GM23338 (cell line): ENCODE measurements around the gene IER5L. TPM values are rescaled to one million over a fixed set of nuclear protein-coding genes. Genes with fewer than 3 reads are reported as not detected.

Source experiments
- ATAC-seq: fragments of 200-7000 bp; cut with Tn5 transposase; 3 replicates; pipeline ENCODE4 v1.9.1; 2020
- DNase-seq: peaks from one replicate; pipeline ENCODE4 v3.0.0-alpha.2; 2015; ENCODE audit warnings: low spot score
- H2AFZ ChIP-seq: fragments of 200-600 bp; sonication (generic); 2 replicates; pipeline ENCODE4 v1.8.0; 2016; ENCODE audit warnings: antibody characterized with exemption, mild to moderate bottlenecking, moderate library complexity
- H3F3A ChIP-seq: fragments of 200-600 bp; sonication (generic); replicated peaks from 2 replicates; pipeline ENCODE4 v1.8.0; 2017; ENCODE audit warnings: antibody characterized with exemption, mixed run types, low read depth
- H3K27ac ChIP-seq: fragments of 200-600 bp; sonication (generic); 2 replicates; pipeline ENCODE4 v1.6.1; 2016; ENCODE audit warnings: low read depth
- H3K27me3 ChIP-seq: fragments of 200-600 bp; sonication (generic); 2 replicates; pipeline ENCODE4 v1.8.0; 2016; ENCODE audit warnings: mild to moderate bottlenecking, mixed run types, moderate library complexity; ENCODE audit not compliant: insufficient read depth
- H3K36me3 ChIP-seq: fragments of 200-600 bp; sonication (generic); 2 replicates; pipeline ENCODE4 v1.8.0; 2016; ENCODE audit warnings: mild to moderate bottlenecking; ENCODE audit not compliant: insufficient read depth
- H3K4me1 ChIP-seq: fragments of 200-600 bp; sonication (generic); 2 replicates; pipeline ENCODE4 v1.8.0; 2016; ENCODE audit warnings: mild to moderate bottlenecking, moderate library complexity; ENCODE audit not compliant: insufficient read depth
- H3K4me2 ChIP-seq: fragments of 200-600 bp; sonication (generic); 2 replicates; pipeline ENCODE4 v1.7.1; 2017; ENCODE audit warnings: mixed run types
- H3K4me3 ChIP-seq: fragments of 200-600 bp; sonication (generic); 2 replicates; pipeline ENCODE4 v1.6.1; 2016; ENCODE audit warnings: mixed run types
- H3K79me2 ChIP-seq: fragments of 200-600 bp; sonication (generic); replicated peaks from 2 replicates; pipeline ENCODE4 v1.8.0; 2017; ENCODE audit warnings: mild to moderate bottlenecking; ENCODE audit not compliant: insufficient read depth
- H3K9me2 ChIP-seq: fragments of 200-600 bp; sonication (generic); 2 replicates; pipeline ENCODE4 v1.8.0; 2017; ENCODE audit not compliant: insufficient read depth
- H4K20me1 ChIP-seq: fragments of 200-600 bp; sonication (generic); replicated peaks from 2 replicates; pipeline ENCODE4 v1.8.0; 2017; ENCODE audit warnings: mild to moderate bottlenecking; ENCODE audit not compliant: insufficient read depth
- H3K27ac Mint-ChIP-seq: 2 replicates; pipeline ENCODE4 v1.8.0; 2020; ENCODE audit warnings: inconsistent platforms, mild to moderate bottlenecking, moderate library complexity, mixed read lengths
- H3K27me3 Mint-ChIP-seq: 3 replicates; pipeline ENCODE4 v1.8.0; 2022; ENCODE audit warnings: low read depth, mild to moderate bottlenecking, moderate library complexity, mixed read lengths, inconsistent platforms; ENCODE audit not compliant: insufficient read depth, poor library complexity
- H3K36me3 Mint-ChIP-seq: 3 replicates; pipeline ENCODE4 v1.8.0; 2021; ENCODE audit warnings: low read depth, mild to moderate bottlenecking, inconsistent platforms, moderate library complexity, mixed read lengths
- H3K4me1 Mint-ChIP-seq: 3 replicates; pipeline ENCODE4 v1.8.0; 2020; ENCODE audit warnings: mild to moderate bottlenecking, inconsistent platforms, mixed read lengths
- H3K4me3 Mint-ChIP-seq: 3 replicates; pipeline ENCODE4 v1.8.0; 2021; ENCODE audit warnings: moderate library complexity, mild to moderate bottlenecking, inconsistent platforms, mixed read lengths
- H3K9me3 Mint-ChIP-seq: 3 replicates; pipeline ENCODE4 v1.8.0; 2020; ENCODE audit warnings: moderate library complexity, mild to moderate bottlenecking, inconsistent platforms, mixed read lengths
- CTCF ChIP-seq, 2 experiments: fragments of 200-600 bp in 1 of 2; sonication (generic) in 1 of 2; conservative IDR thresholded peaks; 2 replicates each; pipeline versions ENCODE4 v1.5.1 to v1.6.1; 2016 to 2017; ENCODE audit warnings: antibody characterized with exemption in 2 of 2, low read depth in 2 of 2, mild to moderate bottlenecking in 2 of 2, moderate library complexity in 1 of 2
- EZH2phosphoT487 ChIP-seq: fragments of 200-600 bp; sonication (generic); IDR thresholded peaks from one replicate; pipeline ENCODE4 v1.8.1; 2018; ENCODE audit warnings: antibody characterized with exemption; ENCODE audit not compliant: unreplicated experiment
- JUNB ChIP-seq: IDR thresholded peaks from one replicate; pipeline ENCODE4 v1.6.1; 2016; ENCODE audit warnings: antibody characterized with exemption; ENCODE audit not compliant: unreplicated experiment
- NANOG ChIP-seq: IDR thresholded peaks from 2 replicates; pipeline ENCODE4 v1.6.1; 2016; ENCODE audit warnings: antibody characterized with exemption, borderline replicate concordance
- POLR2AphosphoS5 ChIP-seq: IDR thresholded peaks from 2 replicates; pipeline ENCODE4 v1.6.1; 2016; ENCODE audit warnings: antibody characterized with exemption, low read depth
- REST ChIP-seq: IDR thresholded peaks from one replicate; pipeline ENCODE4 v1.6.1; 2018; ENCODE audit warnings: antibody characterized with exemption; ENCODE audit not compliant: unreplicated experiment
- STAT1 ChIP-seq: IDR thresholded peaks from one replicate; pipeline ENCODE4 v1.6.1; 2016; ENCODE audit warnings: antibody characterized with exemption; ENCODE audit not compliant: unreplicated experiment
- ZNF114 ChIP-seq: fragments of 250-450 bp; sonication (Bioruptor Pico); IDR thresholded peaks from 2 replicates; pipeline ENCODE4 v1.5.0; 2020; ENCODE audit warnings: mild to moderate bottlenecking, moderate library complexity
- polyA plus RNA-seq: library from polyadenylated mRNA; unstranded; fragments of >200 nt; fragmentation: Nextera tagmentation; extraction: Ambion mirVana; gene quantifications from 2 replicates; pipeline ENCODE4 v1.2.1, GENCODE V29; 2016
- total RNA-seq: library from RNA; depleted of rRNA; stranded (reverse); fragments of >200 nt; shearing (Covaris generic); gene quantifications from 2 replicates; pipeline ENCODE4 v1.2.3, GENCODE V29; 2014
- TF ChIP-seq, protein P1 (sequence below): IDR thresholded peaks from 2 replicates; pipeline ENCODE4 v1.6.1; 2016; ENCODE audit warnings: antibody characterized with exemption
- TF ChIP-seq, protein P2 (sequence below): fragments of 250-450 bp; sonication (Bioruptor Pico); IDR thresholded peaks from 2 replicates; pipeline ENCODE4 v1.5.0; 2020; ENCODE audit warnings: mild to moderate bottlenecking, moderate library complexity

The IER5L gene
- total and polyA plus RNA-seq, 2 experiments from 2014 or later: 0.19 to 0.90 TPM

DNA sequence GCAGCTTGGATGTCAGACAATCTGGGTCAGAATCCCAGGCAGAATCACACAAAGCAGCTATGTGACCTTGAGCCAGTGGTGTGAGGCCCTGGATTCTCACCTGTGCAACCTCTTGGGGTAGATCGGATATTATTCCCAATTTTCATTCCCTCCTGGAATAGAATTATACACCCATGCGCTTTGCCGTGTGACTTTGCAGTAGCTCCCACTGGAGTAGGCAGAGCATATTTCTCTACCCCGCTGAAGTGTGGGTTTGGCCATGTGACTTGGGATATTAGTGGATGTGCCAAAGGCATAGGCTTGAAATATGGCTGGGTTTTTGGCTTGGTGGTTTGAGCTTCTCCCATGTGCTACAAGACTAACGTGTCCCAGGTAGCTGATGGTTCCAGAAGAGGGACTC is 35.5 kb upstream of the IER5L start:
- Histone ChIP-seq H3K79me2 (peaks cover 29% of the 10 kb centered on the region), H2AFZ (no peak overlapping the region), H3K27ac (no peak overlapping the region), H3K36me3 (no peaks in the 10 kb centered on the region), H3K4me2 (no peak overlapping the region), H3K4me1 (peaks cover 15% of the 10 kb centered on the region), H3K27me3 (no peaks in the 10 kb centered on the region), H3F3A (no peaks in the 10 kb centered on the region; the same call in 1 of the 2 replicates), H3K4me3 (no peak overlapping the region), H4K20me1 (peaks cover 6% of the 10 kb centered on the region), H3K9me2 (no peaks in the 10 kb centered on the region)
- Mint-ChIP-seq H3K9me3 (no peaks in the 10 kb centered on the region), H3K27me3 (peaks cover 17% of the 10 kb centered on the region), H3K4me1 (peaks cover 27% of the 10 kb centered on the region), H3K27ac (no peak overlapping the region), H3K4me3 (no peak overlapping the region), H3K36me3 (peaks cover 8% of the 10 kb centered on the region; the same call in 2 of the 3 replicates)
- TF ChIP-seq CTCF (conservative IDR thresholded peaks at IDR 0.05; ENCODE audit: low read depth in 2 of 2): no peak
- TF ChIP-seq, protein P1, sequence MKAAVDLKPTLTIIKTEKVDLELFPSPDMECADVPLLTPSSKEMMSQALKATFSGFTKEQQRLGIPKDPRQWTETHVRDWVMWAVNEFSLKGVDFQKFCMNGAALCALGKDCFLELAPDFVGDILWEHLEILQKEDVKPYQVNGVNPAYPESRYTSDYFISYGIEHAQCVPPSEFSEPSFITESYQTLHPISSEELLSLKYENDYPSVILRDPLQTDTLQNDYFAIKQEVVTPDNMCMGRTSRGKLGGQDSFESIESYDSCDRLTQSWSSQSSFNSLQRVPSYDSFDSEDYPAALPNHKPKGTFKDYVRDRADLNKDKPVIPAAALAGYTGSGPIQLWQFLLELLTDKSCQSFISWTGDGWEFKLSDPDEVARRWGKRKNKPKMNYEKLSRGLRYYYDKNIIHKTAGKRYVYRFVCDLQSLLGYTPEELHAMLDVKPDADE: no peak
- no peak for TF ChIP-seq STAT1
- TF ChIP-seq, protein P2, sequence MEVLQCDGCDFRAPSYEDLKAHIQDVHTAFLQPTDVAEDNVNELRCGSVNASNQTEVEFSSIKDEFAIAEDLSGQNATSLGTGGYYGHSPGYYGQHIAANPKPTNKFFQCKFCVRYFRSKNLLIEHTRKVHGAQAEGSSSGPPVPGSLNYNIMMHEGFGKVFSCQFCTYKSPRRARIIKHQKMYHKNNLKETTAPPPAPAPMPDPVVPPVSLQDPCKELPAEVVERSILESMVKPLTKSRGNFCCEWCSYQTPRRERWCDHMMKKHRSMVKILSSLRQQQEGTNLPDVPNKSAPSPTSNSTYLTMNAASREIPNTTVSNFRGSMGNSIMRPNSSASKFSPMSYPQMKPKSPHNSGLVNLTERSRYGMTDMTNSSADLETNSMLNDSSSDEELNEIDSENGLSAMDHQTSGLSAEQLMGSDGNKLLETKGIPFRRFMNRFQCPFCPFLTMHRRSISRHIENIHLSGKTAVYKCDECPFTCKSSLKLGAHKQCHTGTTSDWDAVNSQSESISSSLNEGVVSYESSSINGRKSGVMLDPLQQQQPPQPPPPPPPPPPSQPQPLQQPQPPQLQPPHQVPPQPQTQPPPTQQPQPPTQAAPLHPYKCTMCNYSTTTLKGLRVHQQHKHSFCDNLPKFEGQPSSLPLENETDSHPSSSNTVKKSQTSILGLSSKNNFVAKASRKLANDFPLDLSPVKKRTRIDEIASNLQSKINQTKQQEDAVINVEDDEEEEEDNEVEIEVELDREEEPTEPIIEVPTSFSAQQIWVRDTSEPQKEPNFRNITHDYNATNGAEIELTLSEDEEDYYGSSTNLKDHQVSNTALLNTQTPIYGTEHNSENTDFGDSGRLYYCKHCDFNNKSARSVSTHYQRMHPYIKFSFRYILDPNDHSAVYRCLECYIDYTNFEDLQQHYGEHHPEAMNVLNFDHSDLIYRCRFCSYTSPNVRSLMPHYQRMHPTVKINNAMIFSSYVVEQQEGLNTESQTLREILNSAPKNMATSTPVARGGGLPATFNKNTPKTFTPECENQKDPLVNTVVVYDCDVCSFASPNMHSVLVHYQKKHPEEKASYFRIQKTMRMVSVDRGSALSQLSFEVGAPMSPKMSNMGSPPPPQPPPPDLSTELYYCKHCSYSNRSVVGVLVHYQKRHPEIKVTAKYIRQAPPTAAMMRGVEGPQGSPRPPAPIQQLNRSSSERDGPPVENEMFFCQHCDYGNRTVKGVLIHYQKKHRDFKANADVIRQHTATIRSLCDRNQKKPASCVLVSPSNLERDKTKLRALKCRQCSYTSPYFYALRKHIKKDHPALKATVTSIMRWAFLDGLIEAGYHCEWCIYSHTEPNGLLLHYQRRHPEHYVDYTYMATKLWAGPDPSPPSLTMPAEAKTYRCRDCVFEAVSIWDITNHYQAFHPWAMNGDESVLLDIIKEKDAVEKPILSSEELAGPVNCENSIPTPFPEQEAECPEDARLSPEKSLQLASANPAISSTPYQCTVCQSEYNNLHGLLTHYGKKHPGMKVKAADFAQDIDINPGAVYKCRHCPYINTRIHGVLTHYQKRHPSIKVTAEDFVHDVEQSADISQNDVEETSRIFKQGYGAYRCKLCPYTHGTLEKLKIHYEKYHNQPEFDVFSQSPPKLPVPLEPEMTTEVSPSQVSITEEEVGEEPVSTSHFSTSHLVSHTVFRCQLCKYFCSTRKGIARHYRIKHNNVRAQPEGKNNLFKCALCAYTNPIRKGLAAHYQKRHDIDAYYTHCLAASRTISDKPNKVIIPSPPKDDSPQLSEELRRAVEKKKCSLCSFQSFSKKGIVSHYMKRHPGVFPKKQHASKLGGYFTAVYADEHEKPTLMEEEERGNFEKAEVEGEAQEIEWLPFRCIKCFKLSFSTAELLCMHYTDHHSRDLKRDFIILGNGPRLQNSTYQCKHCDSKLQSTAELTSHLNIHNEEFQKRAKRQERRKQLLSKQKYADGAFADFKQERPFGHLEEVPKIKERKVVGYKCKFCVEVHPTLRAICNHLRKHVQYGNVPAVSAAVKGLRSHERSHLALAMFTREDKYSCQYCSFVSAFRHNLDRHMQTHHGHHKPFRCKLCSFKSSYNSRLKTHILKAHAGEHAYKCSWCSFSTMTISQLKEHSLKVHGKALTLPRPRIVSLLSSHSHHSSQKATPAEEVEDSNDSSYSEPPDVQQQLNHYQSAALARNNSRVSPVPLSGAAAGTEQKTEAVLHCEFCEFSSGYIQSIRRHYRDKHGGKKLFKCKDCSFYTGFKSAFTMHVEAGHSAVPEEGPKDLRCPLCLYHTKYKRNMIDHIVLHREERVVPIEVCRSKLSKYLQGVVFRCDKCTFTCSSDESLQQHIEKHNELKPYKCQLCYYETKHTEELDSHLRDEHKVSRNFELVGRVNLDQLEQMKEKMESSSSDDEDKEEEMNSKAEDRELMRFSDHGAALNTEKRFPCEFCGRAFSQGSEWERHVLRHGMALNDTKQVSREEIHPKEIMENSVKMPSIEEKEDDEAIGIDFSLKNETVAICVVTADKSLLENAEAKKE (CRISPR knock-in tag): no peak
- no peak for TF ChIP-seq REST
- TF ChIP-seq JUNB: no peak
- no peak for TF ChIP-seq POLR2AphosphoS5
- no peak for TF ChIP-seq EZH2phosphoT487
- no peak for TF ChIP-seq ZNF114
- no peak for TF ChIP-seq NANOG
- DNase-seq (no peak), ATAC-seq (no peak)
